Iris pigment epithelial cell (primary cell): ENCODE data around the gene FABP2.
"Not testable (repeated sequence)": the region's sequence is repeated elsewhere in the genome, so short reads cannot be mapped to it uniquely, and the experiment has no call there.

ENCODE experiments used
- DNase-seq: peaks from one replicate; pipeline ENCODE4 v3.0.0-alpha.2; 2011; ENCODE audit warnings: low read depth

Gene FABP2

DNA sequence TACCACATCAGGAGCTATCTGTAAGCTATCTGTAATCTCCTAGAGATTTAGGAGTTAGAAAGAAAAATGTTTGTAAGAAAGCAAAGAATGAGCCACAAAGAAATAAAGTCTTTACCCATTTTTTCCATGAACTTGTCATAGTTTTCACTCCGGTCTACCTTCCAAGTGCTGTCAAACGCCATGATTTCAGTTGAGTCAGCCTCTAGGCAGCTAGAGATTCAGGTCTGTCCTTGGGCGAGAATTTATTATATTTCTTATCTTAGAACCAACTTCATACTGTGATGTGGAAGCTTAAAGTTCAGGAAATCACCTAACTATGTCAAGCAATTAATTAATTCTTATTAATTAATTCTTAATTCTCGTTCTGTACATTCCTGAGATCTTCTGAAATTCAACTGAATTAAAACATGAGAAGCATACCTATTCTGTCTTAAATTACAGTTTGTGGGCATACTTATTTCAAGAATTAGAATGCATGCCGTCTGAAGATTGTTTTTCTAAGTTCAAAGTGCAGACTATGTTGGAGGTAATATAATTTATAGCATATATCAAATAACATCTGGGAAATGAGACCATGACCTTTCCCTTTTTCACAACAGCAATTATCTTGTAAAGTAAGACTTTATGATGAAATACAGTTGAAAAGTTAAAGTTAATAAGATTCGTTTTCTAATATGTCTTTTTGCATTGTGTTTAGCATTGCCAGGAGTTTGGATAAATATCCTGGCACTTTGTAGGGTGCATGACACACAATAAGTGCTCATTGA lies at the start of gene FABP2:
TSS of gene FABP2 (minus strand) at position 218 of the 767 bp plus-strand sequence. CDS start at position 182, 36 bp downstream.
- DNase-seq, result no peak

GRCh38 chr4:119370951-119371683 lies 49.2 kb upstream of the FABP2 start:
- not testable (repeated sequence) for DNase-seq

DNA sequence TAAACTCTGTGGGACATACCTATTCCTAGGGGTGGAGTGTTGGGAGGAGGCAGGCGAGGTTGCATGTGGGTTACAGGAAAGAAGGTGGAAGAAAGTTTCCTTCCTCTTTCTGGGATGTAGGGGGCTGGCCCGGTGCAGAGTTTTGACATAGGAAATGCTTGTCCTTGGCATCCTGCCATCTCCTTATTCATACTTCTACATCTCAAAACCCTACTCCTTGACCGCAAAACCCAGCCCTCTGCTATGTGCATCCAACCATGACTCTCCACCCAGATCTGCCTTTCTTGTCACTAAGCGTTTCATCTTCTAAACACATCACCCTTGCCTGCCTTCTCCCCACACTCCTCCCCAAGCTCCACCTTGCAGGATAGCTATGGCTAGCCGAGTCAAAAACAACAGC lies 48.5 kb upstream of the FABP2 start:
- DNase-seq, result peak; percentile 76

- DNase-seq, result not testable (repeated sequence)
These were observed 44.9 kb upstream of the FABP2 start for GRCh38 chr4:119366802-119367201.

DNA sequence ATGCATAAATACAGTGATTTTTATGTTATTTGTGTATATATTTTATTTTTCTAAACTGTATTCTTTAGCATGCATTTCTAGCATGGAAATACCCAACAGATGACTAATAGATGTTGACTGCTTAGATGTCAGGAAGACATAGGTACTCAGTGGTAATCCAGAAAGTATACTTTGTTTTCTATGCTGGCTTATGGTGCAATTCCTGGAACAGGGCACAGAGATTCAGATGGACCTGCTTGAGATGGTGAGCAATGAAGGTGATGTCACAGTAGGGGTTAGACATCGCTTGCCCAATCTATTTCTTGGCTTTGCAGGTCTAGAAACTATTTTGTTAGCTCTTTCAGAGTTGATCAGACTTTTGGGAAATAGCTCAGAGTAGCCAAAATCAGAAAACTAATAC lies 42.3 kb upstream of the FABP2 start:
- peak; percentile 22 for DNase-seq

DNA sequence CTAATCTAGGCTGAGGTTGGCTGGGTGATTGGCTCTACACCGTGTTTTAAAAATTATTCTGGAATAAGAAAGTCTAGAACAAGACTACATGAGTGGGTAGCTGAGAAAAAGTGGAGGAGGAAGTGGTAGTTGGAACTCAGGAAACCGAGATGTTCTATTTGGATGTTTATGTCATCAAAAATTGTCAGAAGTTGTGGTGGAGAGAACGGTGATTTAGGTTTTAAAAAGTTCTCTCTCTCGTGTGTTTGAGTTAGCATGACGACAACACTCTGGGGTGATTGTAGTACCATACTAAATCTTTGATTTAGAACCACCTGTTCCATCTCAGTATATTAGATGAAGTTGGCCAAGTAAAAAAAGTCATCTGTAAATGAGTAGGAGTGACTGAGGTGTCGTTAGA lies 41.4 kb upstream of the FABP2 start:
- not testable (repeated sequence) for DNase-seq

DNA sequence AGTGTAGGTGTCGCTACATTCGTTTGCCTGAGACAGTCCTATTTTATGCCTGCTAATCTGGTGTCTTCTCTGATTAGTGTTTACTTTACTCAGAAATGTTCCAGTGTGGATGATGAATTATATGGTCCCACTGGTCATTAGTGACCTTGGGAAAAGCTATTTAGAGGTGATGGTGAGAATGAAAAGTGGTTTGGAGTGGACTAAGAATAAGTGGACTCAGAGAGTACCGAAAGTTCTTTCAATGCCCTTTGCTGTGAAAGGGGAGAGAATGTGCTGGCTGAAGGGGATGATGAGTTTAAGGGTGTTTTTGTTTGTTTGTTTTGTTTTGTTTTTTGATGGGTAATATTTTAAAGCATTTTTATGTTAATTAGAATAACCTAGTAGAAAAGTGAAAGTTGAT lies 40.5 kb upstream of the FABP2 start:
- DNase-seq, result not testable (repeated sequence)

DNA sequence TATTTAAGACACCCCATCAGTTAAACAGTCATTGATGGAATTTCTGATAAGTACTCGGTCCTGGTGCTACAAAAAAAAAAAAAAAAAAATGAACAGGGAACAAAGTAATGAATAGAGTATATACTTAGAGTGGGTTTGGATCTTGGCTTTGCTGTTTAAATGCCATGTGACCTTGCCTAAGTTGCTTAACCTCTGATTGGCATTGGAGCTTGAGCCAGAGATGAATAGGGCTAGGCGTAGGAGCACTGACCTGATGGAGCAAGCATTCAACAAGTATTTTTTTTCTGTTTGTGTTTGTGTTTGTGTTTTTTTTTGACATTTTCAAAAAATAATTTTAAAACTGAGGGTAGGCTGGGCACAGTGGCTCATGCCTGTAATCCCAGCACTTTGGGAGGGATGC lies 37.9 kb upstream of the FABP2 start:
- not testable (repeated sequence) for DNase-seq

GRCh38 chr4:119356796-119357195 lies 34.9 kb upstream of the FABP2 start:
- not testable (repeated sequence) for DNase-seq

GRCh38 chr4:119356041-119356440 lies 34.1 kb upstream of the FABP2 start:
- DNase-seq, result peak; percentile 21

- not testable (repeated sequence) for DNase-seq
These were observed 31.4 kb upstream of the FABP2 start for GRCh38 chr4:119353364-119353763.

- DNase-seq, result not testable (repeated sequence)
These were observed 26.2 kb upstream of the FABP2 start for GRCh38 chr4:119348169-119348568.

- DNase-seq, result not testable (repeated sequence)
These were observed 21.4 kb upstream of the FABP2 start for GRCh38 chr4:119343293-119343692.

DNA sequence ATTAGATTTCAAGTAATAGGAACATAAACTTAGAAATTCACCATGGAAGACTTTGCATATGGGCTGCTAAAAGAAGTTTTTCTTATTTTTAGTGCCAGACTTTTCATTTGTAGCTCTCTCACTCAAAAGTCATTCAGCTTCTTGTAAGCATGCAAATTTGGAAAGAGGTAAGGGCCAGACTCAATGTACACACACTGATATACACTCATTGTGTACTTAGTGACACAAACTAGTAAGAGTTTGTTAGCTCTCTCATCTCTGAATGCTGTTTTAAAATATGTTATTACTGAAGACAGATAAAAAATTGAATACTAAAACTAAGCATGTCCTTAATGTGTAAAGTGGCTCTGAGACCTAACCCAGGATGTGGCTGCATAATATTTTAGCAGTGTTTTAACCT lies 18.0 kb upstream of the FABP2 start:
- not testable (repeated sequence) for DNase-seq

GRCh38 chr4:119337010-119337409 lies 15.1 kb upstream of the FABP2 start:
- no peak for DNase-seq

DNA sequence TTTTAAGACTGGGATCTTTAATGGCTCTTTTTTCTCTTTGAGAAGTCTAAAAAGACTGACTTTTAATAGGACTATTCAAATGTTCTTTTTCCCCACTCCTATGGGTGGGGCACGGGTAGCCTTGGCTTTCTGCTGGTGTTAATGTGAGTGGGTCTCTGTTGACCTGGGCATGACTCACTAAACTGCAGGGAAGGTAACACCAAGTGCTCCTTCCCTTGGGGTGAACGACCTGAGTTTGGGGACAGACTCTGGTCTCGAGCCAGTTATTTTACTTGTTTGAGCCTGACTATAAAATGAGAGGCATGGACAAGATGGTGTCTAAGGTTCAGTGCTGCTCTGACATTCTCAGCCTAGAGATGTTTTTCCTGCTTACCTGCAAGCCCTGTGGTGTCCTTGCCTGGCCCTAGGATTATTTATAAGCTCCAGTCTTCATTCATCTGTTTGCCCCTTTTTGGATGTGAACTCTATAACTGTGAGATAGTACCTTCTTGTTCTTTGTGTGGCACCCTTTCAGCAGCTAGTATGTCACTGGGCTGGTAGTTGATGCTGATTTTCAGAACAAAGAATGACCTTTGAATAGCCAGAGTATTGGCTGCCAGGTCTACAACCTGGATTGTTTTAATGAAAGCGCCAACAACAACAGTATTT lies 14.5 kb upstream of the FABP2 start:
- DNase-seq, result not testable (repeated sequence)

DNA sequence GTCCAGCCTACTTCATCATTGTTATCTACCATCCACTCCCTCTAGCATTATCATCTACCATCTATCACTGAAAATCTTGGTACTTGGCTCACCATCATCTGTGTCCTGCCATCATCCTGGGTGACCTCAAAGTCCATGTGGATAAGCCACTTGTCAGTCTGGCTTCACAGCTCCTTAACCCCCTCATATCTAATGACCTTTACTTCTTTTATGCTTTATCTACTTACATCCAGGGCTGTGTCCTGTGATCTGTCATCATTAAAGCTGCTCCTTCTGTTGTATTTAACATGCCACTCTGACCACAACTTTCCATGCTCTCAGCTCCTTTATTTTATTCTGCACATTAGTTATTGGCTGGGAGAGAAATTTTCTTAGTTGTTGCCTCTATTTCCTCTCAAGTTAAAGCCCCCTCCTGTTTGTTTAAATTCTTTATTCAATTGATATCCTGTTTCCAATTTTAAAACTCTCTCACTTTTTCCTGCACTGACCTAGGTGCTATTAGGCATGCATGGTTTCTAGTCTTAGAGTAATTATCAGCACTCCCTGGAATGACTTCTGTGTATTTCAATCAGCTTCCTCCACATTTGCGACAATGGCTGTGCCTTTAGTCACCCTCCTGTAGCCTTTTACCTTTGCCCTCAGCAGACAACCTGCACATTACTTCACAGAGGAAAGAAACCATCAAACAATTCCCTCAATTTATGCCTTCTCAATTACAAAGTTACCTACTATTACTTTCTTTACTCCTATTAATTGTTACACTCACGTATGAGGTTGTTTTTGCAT lies 8.1 kb upstream of the FABP2 start:
- DNase-seq, result no peak

DNA sequence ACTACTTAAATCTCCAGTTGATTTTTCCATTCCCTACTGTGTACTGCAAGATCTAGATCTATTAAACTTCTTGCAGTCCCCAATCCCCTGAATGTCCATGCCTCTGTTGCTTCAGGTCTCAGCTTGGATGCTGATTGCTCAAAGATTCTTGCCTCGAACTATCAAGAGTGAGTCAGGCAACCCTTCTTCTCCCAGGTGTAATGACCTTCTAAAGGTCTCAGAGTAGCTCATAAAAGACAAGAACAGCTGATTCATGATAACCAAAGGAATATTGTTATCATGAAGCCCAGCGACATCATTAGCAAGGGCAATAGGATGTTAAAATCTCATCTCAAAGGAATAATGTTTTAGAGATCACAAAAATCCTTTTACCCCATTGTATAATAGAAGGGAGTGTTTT lies 6.8 kb upstream of the FABP2 start:
- DNase-seq, result no peak

DNA sequence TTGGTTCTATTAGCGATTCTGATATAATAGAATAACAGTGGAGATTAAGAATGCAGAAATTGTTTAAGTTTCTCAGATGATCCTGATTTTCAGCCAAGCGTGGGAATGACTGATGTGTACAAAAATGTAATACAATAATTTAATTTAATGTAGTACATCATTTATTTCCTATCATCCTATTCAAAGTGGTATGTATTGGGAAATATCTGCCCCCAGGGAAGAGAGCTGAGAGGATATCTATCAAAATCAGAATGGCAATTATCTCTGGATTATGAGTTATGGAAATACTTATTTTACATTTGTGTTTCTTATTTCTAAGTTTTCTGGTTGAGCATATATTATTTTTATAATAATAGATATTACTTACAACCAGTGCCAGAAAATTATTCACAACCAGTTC lies 3.9 kb downstream of the FABP2 start:
- no peak for DNase-seq

DNA sequence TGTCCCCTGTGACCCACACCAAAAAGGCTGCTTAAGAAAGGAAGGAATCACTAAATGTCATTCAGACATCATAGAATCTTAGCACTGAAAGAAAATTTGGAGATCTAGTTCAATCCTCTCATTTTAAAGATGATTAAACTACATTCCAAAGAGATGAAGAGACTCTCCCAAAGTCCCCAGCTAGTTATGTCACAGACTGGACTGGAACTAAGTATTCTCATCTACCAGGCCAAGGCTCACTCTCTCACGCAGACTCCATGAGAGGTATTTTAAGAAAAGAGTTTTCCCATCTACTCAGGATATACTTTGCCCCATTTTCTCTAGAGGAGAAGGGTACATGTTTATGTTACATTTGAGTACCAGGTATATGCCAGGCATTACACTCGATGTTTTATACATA lies 6.9 kb downstream of the FABP2 start:
- DNase-seq, result no peak

DNA sequence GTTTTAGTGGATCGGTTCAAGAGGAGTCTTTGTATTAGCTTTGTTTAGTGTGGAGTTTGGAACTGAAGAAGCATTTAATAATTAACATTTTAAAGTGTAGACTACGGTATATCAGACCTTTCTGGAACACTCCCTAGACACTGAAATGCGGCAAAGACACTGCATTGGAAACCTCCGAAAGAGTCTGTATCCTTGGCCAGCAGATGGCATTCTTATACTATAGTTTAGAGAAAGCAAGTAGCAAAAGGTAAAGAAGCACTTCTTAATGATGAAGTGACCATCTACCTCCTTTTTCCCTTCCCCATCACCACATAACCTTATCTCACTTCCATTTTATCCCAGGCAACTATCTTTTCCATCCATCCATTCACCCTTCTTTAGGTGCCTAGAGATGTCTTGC lies 7.6 kb downstream of the FABP2 start:
- peak; percentile 58 for DNase-seq

DNA sequence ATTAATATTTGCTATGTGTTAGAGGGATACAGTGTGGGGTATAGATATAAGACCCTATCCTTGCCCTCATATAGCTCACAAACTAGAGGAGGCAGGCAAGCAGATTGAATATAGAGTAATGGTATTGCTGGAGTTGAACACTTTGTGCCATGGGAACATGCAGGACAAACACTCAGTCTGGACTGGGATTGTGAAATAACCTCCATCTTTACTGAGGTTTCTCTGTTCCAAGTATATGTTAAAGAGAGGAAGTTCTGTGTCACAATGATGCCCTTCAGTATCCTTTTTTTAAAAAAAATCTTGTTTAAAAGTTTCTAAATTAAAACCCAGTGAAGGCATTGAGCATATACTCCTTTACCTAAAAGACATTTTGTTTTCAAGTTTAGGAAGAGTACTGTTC lies 8.7 kb downstream of the FABP2 start:
- DNase-seq, result peak; percentile 50
